Keratinocyte (primary cell): ENCODE measurements around the gene KCNQ1OT1. TPM values are rescaled to one million over a fixed set of nuclear protein-coding genes. Genes with fewer than 3 reads are reported as not detected.

Experiments used
- DNase-seq: peaks from one replicate; pipeline ENCODE4 v3.0.0-alpha.2; 2011; ENCODE audit warnings: low read depth, missing footprints, low spot score
- FAIRE-seq: peaks from 2 replicates; lab custom pipeline; 2011; peaks lifted over from hg19 to GRCh38; lab: Jason Lieb, UNC
- H2AFZ ChIP-seq: 2 replicates; pipeline ENCODE4 v1.6.0; 2012; ENCODE audit warnings: low read length, control low read depth, inconsistent platforms; ENCODE audit not compliant: control insufficient read depth
- H3K27ac ChIP-seq: 2 replicates; pipeline ENCODE4 v1.5.1; 2011; ENCODE audit warnings: low read length; ENCODE audit not compliant: control insufficient read depth, insufficient read depth
- H3K27me3 ChIP-seq: 3 replicates; pipeline ENCODE4 v1.6.0; 2011; ENCODE audit warnings: low read length; ENCODE audit not compliant: control insufficient read depth, insufficient read depth; ENCODE audit errors: extremely low read depth
- H3K36me3 ChIP-seq, 2 experiments: 2 replicates in 1 of 2; 3 replicates in 1 of 2; pipeline ENCODE4 v1.5.1; 2011; ENCODE audit warnings: low read length in 2 of 2, mild to moderate bottlenecking in 1 of 2; ENCODE audit not compliant: control insufficient read depth in 2 of 2, insufficient read depth in 2 of 2; ENCODE audit errors: extremely low read depth in 1 of 2
- H3K4me1 ChIP-seq: 3 replicates; pipeline ENCODE4 v1.5.1; 2011; ENCODE audit warnings: low read length; ENCODE audit not compliant: control insufficient read depth, insufficient read depth; ENCODE audit errors: extremely low read depth
- H3K4me2 ChIP-seq: 3 replicates; pipeline ENCODE4 v1.6.0; 2011; ENCODE audit warnings: low read depth, low read length; ENCODE audit not compliant: control insufficient read depth, insufficient read depth; ENCODE audit errors: extremely low read depth
- H3K4me3 ChIP-seq, 3 experiments: fragments of 200-600 bp in 1 of 3; sonication (generic) in 1 of 3; 2 replicates in 2 of 3; 3 replicates in 1 of 3; pipeline ENCODE4 v1.5.1; 2011 to 2016; ENCODE audit warnings: low read length in 3 of 3, mild to moderate bottlenecking in 3 of 3, control low read depth in 2 of 3, inconsistent platforms in 1 of 3, low read depth in 1 of 3, mixed read lengths in 1 of 3, mixed run types in 1 of 3, moderate library complexity in 1 of 3; ENCODE audit not compliant: control insufficient read depth in 2 of 3, insufficient read depth in 2 of 3; ENCODE audit errors: extremely low read depth in 1 of 3
- H3K79me2 ChIP-seq: 2 replicates; pipeline ENCODE4 v1.6.0; 2012; ENCODE audit warnings: low read length; ENCODE audit not compliant: control insufficient read depth, insufficient read depth
- H3K9ac ChIP-seq: 3 replicates; pipeline ENCODE4 v1.6.0; 2011; ENCODE audit warnings: low read length; ENCODE audit not compliant: control insufficient read depth, insufficient read depth; ENCODE audit errors: extremely low read depth
- H3K9me1 ChIP-seq: 3 replicates; pipeline ENCODE4 v1.6.0; 2011; ENCODE audit warnings: low read length; ENCODE audit not compliant: control insufficient read depth, insufficient read depth; ENCODE audit errors: extremely low read depth
- H3K9me3 ChIP-seq: 2 replicates; pipeline ENCODE4 v1.5.1; 2012; ENCODE audit warnings: low read depth, low read length; ENCODE audit not compliant: control insufficient read depth
- H4K20me1 ChIP-seq: 3 replicates; pipeline ENCODE4 v1.6.0; 2011; ENCODE audit warnings: low read length; ENCODE audit not compliant: control insufficient read depth, insufficient read depth; ENCODE audit errors: extremely low read depth
- CTCF ChIP-seq, 3 experiments: IDR thresholded peaks in 1 of 3; conservative IDR thresholded peaks in 1 of 3; optimal IDR thresholded peaks in 1 of 3; 2 replicates in 2 of 3; 3 replicates in 1 of 3; pipeline versions ENCODE3 to v1.5.1; 2011; ENCODE audit warnings: low read length in 3 of 3, mild to moderate bottlenecking in 3 of 3, moderate library complexity in 2 of 3, control low read depth in 1 of 3, inconsistent platforms in 1 of 3; ENCODE audit not compliant: insufficient read depth in 2 of 3; ENCODE audit errors: extremely low read depth in 1 of 3
- EZH2 ChIP-seq: IDR thresholded peaks from one replicate; pipeline ENCODE4 v1.6.1; 2012; ENCODE audit warnings: inconsistent platforms, mild to moderate bottlenecking, low read length, moderate library complexity
- dilution Hi-C: fragments of 300-500 bp; cut with MboI; formaldehyde crosslinking; loops from one replicate; pipeline ENCODE4 v1.7.0; 2020; ENCODE audit warnings: low sequenced_read_pairs; ENCODE audit not compliant: extremely low pct_ligation_motif_present
- polyA plus RNA-seq, 5 experiments: library from polyadenylated mRNA; depleted of rRNA in 3 of 5; stranded (reverse) in 3 of 5; stranded (forward) in 1 of 5; unstranded in 1 of 5; fragments of >200 nt; gene quantifications; 1 replicate in 1 of 5; 2 replicates in 3 of 5; 3 replicates in 1 of 5; pipeline versions ENCODE4 v1.2.1 to v1.2.3, GENCODE V29; 2011 to 2012; ENCODE audit warnings: missing spikeins in 2 of 5, low read depth in 1 of 5, low replicate concordance in 1 of 5

KCNQ1OT1 gene
- polyA plus RNA-seq, 1 donor (not counting 4 experiments of a cell fraction or from before 2014, with no cell fraction given): 0.07 TPM

- Histone ChIP-seq H2AFZ (no peak overlapping the region), H3K27ac (no peak overlapping the region), H3K27me3 (peaks cover 30% of the 10 kb centered on the region), H3K9me3 (no peaks in the 10 kb centered on the region), H3K9ac (no peak overlapping the region), H3K4me1 (no peaks in the 10 kb centered on the region), H3K9me1 (no peaks in the 10 kb centered on the region), H3K4me3 (no peak overlapping the region), H3K79me2 (no peaks in the 10 kb centered on the region), H3K4me2 (no peak overlapping the region), H4K20me1 (peaks cover 6% of the 10 kb centered on the region), H3K36me3 (no peaks in the 10 kb centered on the region)
- FAIRE-seq: no peak
- DNase-seq: no peak
- dilution Hi-C loops: no loop called here
- no peak for TF ChIP-seq EZH2
- no peak for TF ChIP-seq CTCF (optimal IDR thresholded peaks at IDR 0.05 in 1 of 3, IDR thresholded peaks at IDR 0.05 in 1 of 3, conservative IDR thresholded peaks at IDR 0.05 in 1 of 3; ENCODE audit: extremely low read depth in 1 of 3, insufficient read depth in 2 of 3, low read length in 3 of 3)
These were observed 11.4 kb upstream of the KCNQ1OT1 start for GRCh38 chr11:2711161-2711560.

GRCh38 chr11:2709429-2709828, 9.6 kb upstream of the KCNQ1OT1 start:
- Histone ChIP-seq H3K36me3 (no peaks in the 10 kb centered on the region), H4K20me1 (peaks cover 3% of the 10 kb centered on the region), H3K27ac (no peak overlapping the region), H3K79me2 (no peaks in the 10 kb centered on the region), H2AFZ (no peak overlapping the region), H3K9me3 (no peaks in the 10 kb centered on the region), H3K4me2 (no peak overlapping the region), H3K27me3 (peaks cover 30% of the 10 kb centered on the region), H3K4me1 (no peaks in the 10 kb centered on the region), H3K9me1 (no peaks in the 10 kb centered on the region), H3K9ac (no peak overlapping the region), H3K4me3 (no peak overlapping the region)
- dilution Hi-C loops: no loop called here
- TF ChIP-seq EZH2 (no peak), CTCF (optimal IDR thresholded peaks at IDR 0.05 in 1 of 3, IDR thresholded peaks at IDR 0.05 in 1 of 3, conservative IDR thresholded peaks at IDR 0.05 in 1 of 3; ENCODE audit: extremely low read depth in 1 of 3, insufficient read depth in 2 of 3, low read length in 3 of 3) (no peak)
- DNase-seq (no peak), FAIRE-seq (no peak)
